OCI-LY1 (cell line): ENCODE results near the gene C16orf95.

ENCODE experiments used
- H2AFZ ChIP-seq: fragments of 200-600 bp; sonication (generic), shearing (Covaris generic); 2 replicates; pipeline ENCODE4 v1.6.0; 2014; ENCODE audit warnings: antibody characterized with exemption, mild to moderate bottlenecking, low read length
- H3F3A ChIP-seq: fragments of 200-600 bp; sonication (generic), shearing (Covaris generic); 2 replicates; pipeline ENCODE4 v1.6.0; 2014; ENCODE audit warnings: mild to moderate bottlenecking, antibody characterized with exemption, low read length, moderate library complexity; ENCODE audit not compliant: insufficient read depth
- H3K27ac ChIP-seq: fragments of 200-600 bp; sonication (generic); 2 replicates; pipeline ENCODE4 v1.5.1; 2014; ENCODE audit warnings: low read length, mixed run types, mild to moderate bottlenecking, low read depth; ENCODE audit not compliant: poor library complexity, severe bottlenecking
- H3K27me3 ChIP-seq: fragments of 200-600 bp; sonication (generic); 2 replicates; pipeline ENCODE4 v1.6.0; 2014; ENCODE audit warnings: antibody characterized with exemption, mild to moderate bottlenecking, low read length, moderate library complexity; ENCODE audit not compliant: insufficient read depth
- H3K36me3 ChIP-seq: fragments of 200-600 bp; sonication (generic); 2 replicates; pipeline ENCODE4 v1.6.1; 2014; ENCODE audit warnings: mild to moderate bottlenecking, antibody characterized with exemption, low read length, moderate library complexity, mixed read lengths; ENCODE audit not compliant: insufficient read depth
- H3K4me1 ChIP-seq: fragments of 200-600 bp; sonication (generic); 2 replicates; pipeline ENCODE4 v1.5.1; 2014; ENCODE audit warnings: mild to moderate bottlenecking, low read length, moderate library complexity; ENCODE audit not compliant: insufficient read depth, severe bottlenecking
- H3K4me2 ChIP-seq: fragments of 200-600 bp; sonication (generic), shearing (Covaris generic); 2 replicates; pipeline ENCODE4 v1.6.1; 2014; ENCODE audit warnings: low read length
- H3K4me3 ChIP-seq: fragments of 200-600 bp; sonication (generic); 2 replicates; pipeline ENCODE4 v1.5.1; 2014; ENCODE audit warnings: low read length, low read depth, mild to moderate bottlenecking, mixed read lengths; ENCODE audit not compliant: poor library complexity, severe bottlenecking
- H3K79me2 ChIP-seq: fragments of 200-600 bp; shearing (Covaris generic); 2 replicates; pipeline ENCODE4 v1.6.1; 2016; ENCODE audit warnings: mixed run types, low read length, mixed read lengths; ENCODE audit not compliant: insufficient read depth
- H3K9ac ChIP-seq: fragments of 200-600 bp; sonication (generic), shearing (Covaris generic); 2 replicates; pipeline ENCODE4 v1.6.1; 2014; ENCODE audit warnings: mild to moderate bottlenecking, low read length, mixed read lengths
- H3K9me2 ChIP-seq: fragments of 200-600 bp; sonication (generic), shearing (Covaris generic); 2 replicates; pipeline ENCODE4 v1.6.1; 2014; ENCODE audit warnings: low read depth, mild to moderate bottlenecking, low read length, mixed read lengths
- H3K9me3 ChIP-seq: fragments of 200-600 bp; shearing (Covaris generic); 2 replicates; pipeline ENCODE4 v1.6.1; 2014; ENCODE audit warnings: low read length, mixed read lengths
- H4K20me1 ChIP-seq: fragments of 200-600 bp; sonication (generic), shearing (Covaris generic); 2 replicates; pipeline ENCODE4 v1.6.0; 2016; ENCODE audit warnings: mild to moderate bottlenecking, low read length; ENCODE audit not compliant: insufficient read depth
- CTCF ChIP-seq: fragments of 200-600 bp; sonication (generic), shearing (Covaris generic); IDR thresholded peaks from 2 replicates; pipeline ENCODE4 v1.5.1; 2017; ENCODE audit warnings: mild to moderate bottlenecking, antibody characterized with exemption, low read length, moderate library complexity, mixed read lengths
- EZH2 ChIP-seq: fragments of 200-600 bp; sonication (generic), shearing (Covaris generic); IDR thresholded peaks from 2 replicates; pipeline ENCODE4 v1.8.0; 2017; ENCODE audit warnings: borderline replicate concordance, mixed run types, mild to moderate bottlenecking, antibody characterized with exemption, low read length, moderate library complexity, mixed read lengths

Gene C16orf95

GRCh38 chr16:87330646-87331045, 13.5 kb upstream of the C16orf95 start:
- no peak overlapping the region for H2AFZ ChIP-seq
- no peak overlapping the region for H3K9ac ChIP-seq
- H3F3A ChIP-seq, result no peaks in the 10 kb centered on the region
- no peaks in the 10 kb centered on the region for H4K20me1 ChIP-seq
- H3K4me2 ChIP-seq, result no peak overlapping the region
- no peak for TF ChIP-seq CTCF
- no peak for TF ChIP-seq EZH2
- H3K27me3 ChIP-seq, result no peaks in the 10 kb centered on the region
- no peak overlapping the region for H3K27ac ChIP-seq
- no peak overlapping the region for H3K4me3 ChIP-seq
- no peaks in the 10 kb centered on the region for H3K4me1 ChIP-seq
- H3K9me2 ChIP-seq, result no peaks in the 10 kb centered on the region
- peaks cover 36% of the 10 kb centered on the region for H3K36me3 ChIP-seq
- H3K79me2 ChIP-seq, result no peaks in the 10 kb centered on the region
- no peaks in the 10 kb centered on the region for H3K9me3 ChIP-seq

- no peak overlapping the region for H3K9ac ChIP-seq
- TF ChIP-seq CTCF, result no peak
- no peaks in the 10 kb centered on the region for H3F3A ChIP-seq
- H3K36me3 ChIP-seq, result peaks cover 36% of the 10 kb centered on the region
- H2AFZ ChIP-seq, result no peak overlapping the region
- H3K9me2 ChIP-seq, result no peaks in the 10 kb centered on the region
- H3K4me3 ChIP-seq, result no peak overlapping the region
- no peak overlapping the region for H3K4me2 ChIP-seq
- no peaks in the 10 kb centered on the region for H3K27me3 ChIP-seq
- no peaks in the 10 kb centered on the region for H3K4me1 ChIP-seq
- H3K9me3 ChIP-seq, result no peaks in the 10 kb centered on the region
- no peaks in the 10 kb centered on the region for H3K79me2 ChIP-seq
- H3K27ac ChIP-seq, result no peak overlapping the region
- no peaks in the 10 kb centered on the region for H4K20me1 ChIP-seq
Observed at GRCh38 chr16:87330257-87330624, 13.0 kb upstream of the C16orf95 start.

- Histone ChIP-seq H3K36me3 (peaks cover 30% of the 10 kb centered on the region), H4K20me1 (no peaks in the 10 kb centered on the region), H3K79me2 (no peaks in the 10 kb centered on the region), H3K9me3 (no peaks in the 10 kb centered on the region), H3K9me2 (no peaks in the 10 kb centered on the region), H3K27ac (no peak overlapping the region), H3K27me3 (no peaks in the 10 kb centered on the region), H3K4me1 (no peaks in the 10 kb centered on the region), H3K9ac (no peak overlapping the region), H3F3A (no peaks in the 10 kb centered on the region), H3K4me2 (no peak overlapping the region), H2AFZ (no peak overlapping the region), H3K4me3 (no peak overlapping the region)
- TF ChIP-seq CTCF (no peak), EZH2 (no peak)
Observed at GRCh38 chr16:87329436-87330256, 12.5 kb upstream of the C16orf95 start.
